Stimulated activated CD4-positive, alpha-beta T cell treated with anti-CD3 and anti-CD28 coated beads, Interleukin-2, amount 100 ng/mL, for 48 hours (primary cell): Measurements from ENCODE around the gene TIGD1.

Experiments used
- DNase-seq, 2 donors: peaks; one replicate each; pipeline ENCODE4 v3.0.0-alpha.2; 2020

The TIGD1 gene

GRCh38 chr2:232569541-232569940 is 19.2 kb upstream of the TIGD1 start:
- no peak for DNase-seq

GRCh38 chr2:232568161-232568560 is 17.8 kb upstream of the TIGD1 start:
- no peak for DNase-seq

- DNase-seq = no peak
Measured at GRCh38 chr2:232567721-232568120, 17.4 kb upstream of the TIGD1 start.

GRCh38 chr2:232563580-232563979 is 13.2 kb upstream of the TIGD1 start:
- no peak for DNase-seq

- DNase-seq = no peak
Measured at GRCh38 chr2:232562515-232563151, 12.3 kb upstream of the TIGD1 start.

GRCh38 chr2:232556426-232556825 is 6.1 kb upstream of the TIGD1 start:
- DNase-seq = no peak

GRCh38 chr2:232551776-232552175 is 1.4 kb upstream of the TIGD1 start:
- DNase-seq = no peak

- no peak for DNase-seq
Measured at GRCh38 chr2:232551250-232551638, 887 bp upstream of the TIGD1 start.

GRCh38 chr2:232549655-232550353 is 553 bp downstream of the TIGD1 start:
- DNase-seq = no peak

GRCh38 chr2:232547991-232548390 is 2.4 kb downstream of the TIGD1 start:
- DNase-seq = no peak

GRCh38 chr2:232545511-232546375 is 4.6 kb downstream of the TIGD1 start:
- no peak for DNase-seq

- no peak for DNase-seq
Measured at GRCh38 chr2:232544674-232545073, 5.7 kb downstream of the TIGD1 start.

GRCh38 chr2:232543928-232544631 is 6.3 kb downstream of the TIGD1 start:
- no peak for DNase-seq

GRCh38 chr2:232543491-232543890 is 6.9 kb downstream of the TIGD1 start:
- DNase-seq = no peak

- DNase-seq = no peak
Measured at GRCh38 chr2:232542715-232543467, 7.5 kb downstream of the TIGD1 start.

GRCh38 chr2:232541961-232542714 is 8.2 kb downstream of the TIGD1 start:
- DNase-seq = no peak

GRCh38 chr2:232541195-232541960 is 9.0 kb downstream of the TIGD1 start:
- no peak for DNase-seq

GRCh38 chr2:232540441-232541041 is 9.8 kb downstream of the TIGD1 start:
- DNase-seq = no peak

- no peak for DNase-seq
Measured at GRCh38 chr2:232539298-232540231, 10.8 kb downstream of the TIGD1 start, which contains the start of gene CHRNG. TSS of gene CHRNG (plus strand) at chr2:232539692. CDS start at chr2:232539748, 56 bp downstream.
